Uterus (tissue), 2 donors: Measurements from ENCODE around the gene LEFTY2.

Experiments
- POLR2A ChIP-seq, 2 donors: fragments of 450-650 bp; IDR thresholded peaks; one replicate each; pipeline ENCODE4 v1.6.1; 2016; ENCODE audit warnings: antibody characterized with exemption in 2 of 2, mild to moderate bottlenecking in 1 of 2, moderate library complexity in 1 of 2
- TF ChIP-seq, protein P1 (sequence below), 4 experiments: fragments of 200-600 bp in 2 of 4; fragments of 450-650 bp in 2 of 4; sonication (generic) in 2 of 4; IDR thresholded peaks; one replicate each; pipeline ENCODE4 v1.5.1; 2016 to 2019; ENCODE audit warnings: antibody characterized with exemption in 4 of 4, mild to moderate bottlenecking in 2 of 4, moderate library complexity in 1 of 4

DNA sequence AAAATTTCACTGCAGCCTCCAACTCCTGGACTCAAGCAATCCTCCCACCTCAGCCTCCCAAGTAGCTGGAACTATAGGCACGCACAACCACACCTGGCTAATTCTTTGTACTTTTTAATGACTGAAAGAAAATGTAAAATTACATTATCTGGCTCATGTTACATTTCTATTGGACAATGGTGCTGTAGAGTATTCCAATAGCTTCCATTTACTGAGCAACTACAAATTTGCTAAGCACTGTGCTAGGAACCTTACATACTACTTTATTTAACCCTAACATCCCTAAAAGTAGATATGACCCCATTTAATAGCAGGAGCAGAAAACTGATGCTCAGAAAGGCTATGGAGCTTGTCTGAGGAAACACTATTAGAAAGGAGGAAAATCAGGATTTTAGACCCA is 38.4 kb upstream of the LEFTY2 start:
- TF ChIP-seq, protein P1, sequence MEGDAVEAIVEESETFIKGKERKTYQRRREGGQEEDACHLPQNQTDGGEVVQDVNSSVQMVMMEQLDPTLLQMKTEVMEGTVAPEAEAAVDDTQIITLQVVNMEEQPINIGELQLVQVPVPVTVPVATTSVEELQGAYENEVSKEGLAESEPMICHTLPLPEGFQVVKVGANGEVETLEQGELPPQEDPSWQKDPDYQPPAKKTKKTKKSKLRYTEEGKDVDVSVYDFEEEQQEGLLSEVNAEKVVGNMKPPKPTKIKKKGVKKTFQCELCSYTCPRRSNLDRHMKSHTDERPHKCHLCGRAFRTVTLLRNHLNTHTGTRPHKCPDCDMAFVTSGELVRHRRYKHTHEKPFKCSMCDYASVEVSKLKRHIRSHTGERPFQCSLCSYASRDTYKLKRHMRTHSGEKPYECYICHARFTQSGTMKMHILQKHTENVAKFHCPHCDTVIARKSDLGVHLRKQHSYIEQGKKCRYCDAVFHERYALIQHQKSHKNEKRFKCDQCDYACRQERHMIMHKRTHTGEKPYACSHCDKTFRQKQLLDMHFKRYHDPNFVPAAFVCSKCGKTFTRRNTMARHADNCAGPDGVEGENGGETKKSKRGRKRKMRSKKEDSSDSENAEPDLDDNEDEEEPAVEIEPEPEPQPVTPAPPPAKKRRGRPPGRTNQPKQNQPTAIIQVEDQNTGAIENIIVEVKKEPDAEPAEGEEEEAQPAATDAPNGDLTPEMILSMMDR (IDR thresholded peaks at IDR 0.05): no peak
- no peak for TF ChIP-seq POLR2A (IDR thresholded peaks at IDR 0.05)
